ENCODE results near the gene RAD51B. TPM values are rescaled to one million over a fixed set of nuclear protein-coding genes. Genes with fewer than 3 reads are reported as not detected.

The RAD51B gene
- total RNA-seq, 4 donors from 2014 or later, result 14.0 to 16.4 (median 14.8) TPM

- Histone ChIP-seq H3K4me3 (replicated peaks in 1 of 3) (no peak overlapping the region), H3K27ac (no peak overlapping the region), H3K27me3 (no peaks in the 10 kb centered on the region), H3K9me3 (no peaks in the 10 kb centered on the region), H3K4me1 (peaks cover 18 to 43% of the 10 kb centered on the region in 2 donors), H3K36me3 (no peaks in the 10 kb centered on the region)
- no peak for DNase-seq
- intact Hi-C loops (cut with DNase I), result no loop called here
- WGBS, 2 donors, result 84 to 91% methylated on average over 24 to 25 of the region's 25 CpGs
- TF ChIP-seq CTCF (IDR thresholded peaks at IDR 0.05) (no peak), POLR2A (IDR thresholded peaks at IDR 0.05) (no peak)
Observed at GRCh38 chr14:68603533-68604360, 784.2 kb downstream of the RAD51B start.

GRCh38 chr14:68604361-68604730, 784.8 kb downstream of the RAD51B start:
- Histone ChIP-seq H3K4me3 (replicated peaks in 1 of 3) (no peak overlapping the region), H3K27me3 (no peaks in the 10 kb centered on the region), H3K36me3 (no peaks in the 10 kb centered on the region), H3K4me1 (peaks cover 12 to 37% of the 10 kb centered on the region in 2 donors), H3K9me3 (no peaks in the 10 kb centered on the region), H3K27ac (no peak overlapping the region)
- no peak for DNase-seq
- TF ChIP-seq POLR2A (IDR thresholded peaks at IDR 0.05) (no peak), CTCF (IDR thresholded peaks at IDR 0.05) (no peak)
- 86% methylated on average over 9 of the region's 9 CpGs; no CpG with 5 or more reads in 1 of the 2 donors for WGBS, 2 donors
- intact Hi-C loops (cut with DNase I), result no loop called here

GRCh38 chr14:68604822-68605221, 785.2 kb downstream of the RAD51B start:
- peaks cover 11 to 32% of the 10 kb centered on the region in 2 donors for H3K4me1 ChIP-seq
- H3K27me3 ChIP-seq, result no peaks in the 10 kb centered on the region
- intact Hi-C loops (cut with DNase I), result no loop called here
- H3K4me3 ChIP-seq (replicated peaks in 1 of 3), result no peak overlapping the region
- 74 to 84% methylated on average over 10 of the region's 10 CpGs for whole genome bisulfite sequencing, 2 donors
- H3K36me3 ChIP-seq, result no peaks in the 10 kb centered on the region
- no peak for DNase-seq
- H3K9me3 ChIP-seq, result no peaks in the 10 kb centered on the region
- no peak overlapping the region for H3K27ac ChIP-seq
- no peak for TF ChIP-seq CTCF (IDR thresholded peaks at IDR 0.05)
- no peak for TF ChIP-seq POLR2A (IDR thresholded peaks at IDR 0.05)

GRCh38 chr14:68606176-68606575, 786.6 kb downstream of the RAD51B start:
- intact Hi-C loops (cut with DNase I), result no loop called here
- Histone ChIP-seq H3K9me3 (no peaks in the 10 kb centered on the region), H3K27me3 (no peaks in the 10 kb centered on the region), H3K4me3 (replicated peaks in 1 of 3) (no peak overlapping the region), H3K36me3 (no peaks in the 10 kb centered on the region), H3K27ac (no peak overlapping the region), H3K4me1 (peaks cover 13 to 33% of the 10 kb centered on the region in 2 donors)
- TF ChIP-seq POLR2A (IDR thresholded peaks at IDR 0.05) (no peak), CTCF (IDR thresholded peaks at IDR 0.05) (no peak)
- DNase-seq, result no peak
- WGBS, 2 donors, result 82 to 83% methylated on average over 3 of the region's 3 CpGs

- Histone ChIP-seq H3K9me3 (no peaks in the 10 kb centered on the region), H3K4me1 (peaks cover 18 to 37% of the 10 kb centered on the region in 2 donors), H3K4me3 (replicated peaks in 1 of 3) (no peak overlapping the region), H3K36me3 (no peaks in the 10 kb centered on the region), H3K27ac (peak overlapping the region in 2 of 3 donors; percentile 54 to 76), H3K27me3 (no peaks in the 10 kb centered on the region)
- intact Hi-C loops (cut with DNase I), result no loop called here
- WGBS, 2 donors, result 93% methylated on average over 4 of the region's 4 CpGs
- DNase-seq, result no peak
- TF ChIP-seq POLR2A (IDR thresholded peaks at IDR 0.05) (no peak), CTCF (IDR thresholded peaks at IDR 0.05) (no peak)
Observed at GRCh38 chr14:68606644-68607043, 787.1 kb downstream of the RAD51B start.

Data from thyroid gland (tissue), 4 donors.